Measurements from ENCODE around the gene RBFOX2. TPM values are rescaled to one million over a fixed set of nuclear protein-coding genes. Genes with fewer than 3 reads are reported as not detected.

RBFOX2 gene
- total RNA-seq, 2 donors from 2014 or later = 104 to 120 TPM

GRCh38 chr22:35873426-35873825 lies 155.2 kb downstream of the RBFOX2 start:
- Histone ChIP-seq H3K9me3 (ENCODE audit: control insufficient read depth, low read length) (peaks cover 16% of the 10 kb centered on the region), H3K4me1 (ENCODE audit: control insufficient read depth, insufficient read depth, low read length) (peaks cover 4% of the 10 kb centered on the region), H3K36me3 (ENCODE audit: control insufficient read depth, insufficient read depth, low read length) (no peaks in the 10 kb centered on the region), H3K27me3 (ENCODE audit: control insufficient read depth, insufficient read depth, low read length, poor library complexity, severe bottlenecking) (no peaks in the 10 kb centered on the region), H3K9ac (ENCODE audit: extremely low read depth, low read length, poor library complexity, severe bottlenecking) (no peak overlapping the region), H3K27ac (ENCODE audit: low read depth, low read length) (no peak overlapping the region), H3K4me3 (ENCODE audit: low read length) (no peak overlapping the region)
- Mint-ChIP-seq H3K9me3 (peaks cover 3% of the 10 kb centered on the region), H3K4me3 (no peak overlapping the region), H3K4me1 (peaks cover 8% of the 10 kb centered on the region), H3K27ac (no peak overlapping the region), H3K36me3 (ENCODE audit: low read depth) (no peaks in the 10 kb centered on the region), H3K27me3 (ENCODE audit: insufficient read depth) (no peaks in the 10 kb centered on the region)
- DNase-seq = no peak
- 92 to 95% methylated on average over 3 of the region's 3 CpGs for WGBS, 2 experiments (ENCODE audit: insufficient coverage in 1 of 2, insufficient read length in 1 of 2)
- TF ChIP-seq, protein P1, sequence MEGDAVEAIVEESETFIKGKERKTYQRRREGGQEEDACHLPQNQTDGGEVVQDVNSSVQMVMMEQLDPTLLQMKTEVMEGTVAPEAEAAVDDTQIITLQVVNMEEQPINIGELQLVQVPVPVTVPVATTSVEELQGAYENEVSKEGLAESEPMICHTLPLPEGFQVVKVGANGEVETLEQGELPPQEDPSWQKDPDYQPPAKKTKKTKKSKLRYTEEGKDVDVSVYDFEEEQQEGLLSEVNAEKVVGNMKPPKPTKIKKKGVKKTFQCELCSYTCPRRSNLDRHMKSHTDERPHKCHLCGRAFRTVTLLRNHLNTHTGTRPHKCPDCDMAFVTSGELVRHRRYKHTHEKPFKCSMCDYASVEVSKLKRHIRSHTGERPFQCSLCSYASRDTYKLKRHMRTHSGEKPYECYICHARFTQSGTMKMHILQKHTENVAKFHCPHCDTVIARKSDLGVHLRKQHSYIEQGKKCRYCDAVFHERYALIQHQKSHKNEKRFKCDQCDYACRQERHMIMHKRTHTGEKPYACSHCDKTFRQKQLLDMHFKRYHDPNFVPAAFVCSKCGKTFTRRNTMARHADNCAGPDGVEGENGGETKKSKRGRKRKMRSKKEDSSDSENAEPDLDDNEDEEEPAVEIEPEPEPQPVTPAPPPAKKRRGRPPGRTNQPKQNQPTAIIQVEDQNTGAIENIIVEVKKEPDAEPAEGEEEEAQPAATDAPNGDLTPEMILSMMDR (conservative IDR thresholded peaks at IDR 0.05) = no peak

DNA sequence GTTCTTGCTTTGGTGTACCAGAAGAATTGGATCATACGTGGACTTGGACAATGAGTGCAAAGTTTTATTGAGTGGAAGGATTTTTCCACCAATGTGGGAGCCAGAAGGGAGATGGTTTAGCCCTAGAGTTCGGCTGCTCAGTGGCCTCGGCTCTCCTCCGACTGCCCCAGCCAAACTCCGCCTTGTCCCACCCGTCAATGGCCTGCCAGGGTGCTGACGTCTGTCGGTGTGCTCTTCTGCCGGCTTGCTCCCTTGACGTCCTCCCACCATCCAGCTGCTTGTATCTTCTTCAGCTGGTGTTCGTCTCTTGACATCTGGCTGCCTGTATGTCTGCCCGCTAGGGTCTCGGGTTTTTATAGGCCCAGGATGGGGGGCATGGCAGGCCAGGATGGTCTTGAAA lies 156.2 kb downstream of the RBFOX2 start:
- Mint-ChIP-seq H3K36me3 (ENCODE audit: low read depth) (no peaks in the 10 kb centered on the region), H3K27me3 (ENCODE audit: insufficient read depth) (no peaks in the 10 kb centered on the region), H3K4me1 (peaks cover 8% of the 10 kb centered on the region), H3K27ac (no peak overlapping the region), H3K4me3 (no peak overlapping the region), H3K9me3 (peaks cover 3% of the 10 kb centered on the region)
- no peak overlapping the region for H3K9ac ChIP-seq (ENCODE audit: extremely low read depth, low read length, poor library complexity, severe bottlenecking)
- peaks cover 16% of the 10 kb centered on the region for H3K9me3 ChIP-seq (ENCODE audit: control insufficient read depth, low read length)
- TF ChIP-seq, protein P1 (conservative IDR thresholded peaks at IDR 0.05) = no peak
- H3K4me3 ChIP-seq (ENCODE audit: low read length) = no peak overlapping the region
- H3K36me3 ChIP-seq (ENCODE audit: control insufficient read depth, insufficient read depth, low read length) = no peaks in the 10 kb centered on the region
- WGBS, 2 experiments (ENCODE audit: insufficient coverage in 1 of 2, insufficient read length in 1 of 2) = 94 to 95% methylated on average over 9 to 13 of the region's 13 CpGs
- DNase-seq = no peak
- no peaks in the 10 kb centered on the region for H3K27me3 ChIP-seq (ENCODE audit: control insufficient read depth, insufficient read depth, low read length, poor library complexity, severe bottlenecking)
- H3K4me1 ChIP-seq (ENCODE audit: control insufficient read depth, insufficient read depth, low read length) = peaks cover 4% of the 10 kb centered on the region
- no peak overlapping the region for H3K27ac ChIP-seq (ENCODE audit: low read depth, low read length)

- whole genome bisulfite sequencing, 2 experiments (ENCODE audit: insufficient coverage in 1 of 2, insufficient read length in 1 of 2) = 99 to 100% methylated on average over 1 to 3 of the region's 3 CpGs
- Mint-ChIP-seq H3K4me1 (peaks cover 12% of the 10 kb centered on the region), H3K4me3 (no peak overlapping the region), H3K9me3 (peaks cover 3% of the 10 kb centered on the region), H3K27ac (no peak overlapping the region), H3K27me3 (ENCODE audit: insufficient read depth) (no peaks in the 10 kb centered on the region), H3K36me3 (ENCODE audit: low read depth) (no peaks in the 10 kb centered on the region)
- Histone ChIP-seq H3K9ac (ENCODE audit: extremely low read depth, low read length, poor library complexity, severe bottlenecking) (no peak overlapping the region), H3K4me1 (ENCODE audit: control insufficient read depth, insufficient read depth, low read length) (peaks cover 4% of the 10 kb centered on the region), H3K27ac (ENCODE audit: low read depth, low read length) (no peak overlapping the region), H3K36me3 (ENCODE audit: control insufficient read depth, insufficient read depth, low read length) (no peaks in the 10 kb centered on the region), H3K4me3 (ENCODE audit: low read length) (no peak overlapping the region), H3K27me3 (ENCODE audit: control insufficient read depth, insufficient read depth, low read length, poor library complexity, severe bottlenecking) (no peaks in the 10 kb centered on the region), H3K9me3 (ENCODE audit: control insufficient read depth, low read length) (peaks cover 16% of the 10 kb centered on the region)
- TF ChIP-seq, protein P1 (conservative IDR thresholded peaks at IDR 0.05) = no peak
- DNase-seq = no peak
Observed at GRCh38 chr22:35870517-35871293, 157.9 kb downstream of the RBFOX2 start.
